ENCODE results near the gene ARHGEF16. TPM values are rescaled to one million over a fixed set of nuclear protein-coding genes. Genes with fewer than 3 reads are reported as not detected.

The ARHGEF16 gene
- total RNA-seq, 1 donor from 2014 or later, result not detected

DNA sequence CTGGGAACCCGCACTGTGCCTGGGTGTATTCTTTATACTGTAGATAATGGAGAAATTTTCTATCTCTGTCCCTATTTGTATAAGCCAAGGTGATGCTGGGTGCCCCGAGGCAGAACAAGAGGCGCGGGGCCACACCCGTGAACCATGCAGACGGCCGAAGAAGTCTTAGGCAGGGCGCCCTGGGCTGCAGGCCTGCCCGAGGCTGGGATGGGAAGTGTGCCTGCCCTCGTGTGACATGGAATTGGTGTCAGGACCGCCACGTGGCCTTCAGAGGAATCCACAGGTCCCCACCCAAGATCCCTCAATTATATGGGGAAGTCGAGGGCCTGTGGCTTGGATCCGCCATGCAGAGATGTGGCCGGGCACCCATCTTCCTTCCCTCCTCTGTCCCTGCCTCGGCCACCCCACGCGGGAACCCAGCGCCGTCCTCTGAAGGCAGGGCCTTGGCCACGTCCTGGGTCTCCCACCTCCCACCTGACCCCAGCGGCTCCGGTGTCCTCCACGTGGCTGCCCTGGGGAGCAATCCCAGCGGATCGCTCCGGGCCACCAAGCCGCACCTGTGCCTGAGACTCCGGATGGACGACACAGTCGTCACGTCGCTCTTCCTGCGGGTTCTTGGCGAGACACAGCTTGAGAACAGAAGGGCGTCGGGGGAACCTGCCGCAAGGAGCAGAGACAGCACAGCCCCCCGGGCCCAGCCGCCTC is 19.9 kb upstream of the ARHGEF16 start:
- no peak overlapping the region for H3K27ac Mint-ChIP-seq
- TF ChIP-seq, protein P1, sequence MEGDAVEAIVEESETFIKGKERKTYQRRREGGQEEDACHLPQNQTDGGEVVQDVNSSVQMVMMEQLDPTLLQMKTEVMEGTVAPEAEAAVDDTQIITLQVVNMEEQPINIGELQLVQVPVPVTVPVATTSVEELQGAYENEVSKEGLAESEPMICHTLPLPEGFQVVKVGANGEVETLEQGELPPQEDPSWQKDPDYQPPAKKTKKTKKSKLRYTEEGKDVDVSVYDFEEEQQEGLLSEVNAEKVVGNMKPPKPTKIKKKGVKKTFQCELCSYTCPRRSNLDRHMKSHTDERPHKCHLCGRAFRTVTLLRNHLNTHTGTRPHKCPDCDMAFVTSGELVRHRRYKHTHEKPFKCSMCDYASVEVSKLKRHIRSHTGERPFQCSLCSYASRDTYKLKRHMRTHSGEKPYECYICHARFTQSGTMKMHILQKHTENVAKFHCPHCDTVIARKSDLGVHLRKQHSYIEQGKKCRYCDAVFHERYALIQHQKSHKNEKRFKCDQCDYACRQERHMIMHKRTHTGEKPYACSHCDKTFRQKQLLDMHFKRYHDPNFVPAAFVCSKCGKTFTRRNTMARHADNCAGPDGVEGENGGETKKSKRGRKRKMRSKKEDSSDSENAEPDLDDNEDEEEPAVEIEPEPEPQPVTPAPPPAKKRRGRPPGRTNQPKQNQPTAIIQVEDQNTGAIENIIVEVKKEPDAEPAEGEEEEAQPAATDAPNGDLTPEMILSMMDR (IDR thresholded peaks at IDR 0.05), result no peak
- CTCF ChIA-PET, result no interaction called here
- H3K4me1 Mint-ChIP-seq, result no peaks in the 10 kb centered on the region
- H3K4me3 Mint-ChIP-seq, result no peak overlapping the region
- H3K27me3 Mint-ChIP-seq, result no peaks in the 10 kb centered on the region
- intact Hi-C loops (cut with micrococcal nuclease), result no loop called here
- DNase-seq (no peak), ATAC-seq (ENCODE audit: low read depth) (no peak)
- no peaks in the 10 kb centered on the region for H3K9me3 Mint-ChIP-seq
- POLR2A ChIA-PET, result no interaction called here
- H3K36me3 Mint-ChIP-seq (ENCODE audit: low read depth), result no peaks in the 10 kb centered on the region

DNA sequence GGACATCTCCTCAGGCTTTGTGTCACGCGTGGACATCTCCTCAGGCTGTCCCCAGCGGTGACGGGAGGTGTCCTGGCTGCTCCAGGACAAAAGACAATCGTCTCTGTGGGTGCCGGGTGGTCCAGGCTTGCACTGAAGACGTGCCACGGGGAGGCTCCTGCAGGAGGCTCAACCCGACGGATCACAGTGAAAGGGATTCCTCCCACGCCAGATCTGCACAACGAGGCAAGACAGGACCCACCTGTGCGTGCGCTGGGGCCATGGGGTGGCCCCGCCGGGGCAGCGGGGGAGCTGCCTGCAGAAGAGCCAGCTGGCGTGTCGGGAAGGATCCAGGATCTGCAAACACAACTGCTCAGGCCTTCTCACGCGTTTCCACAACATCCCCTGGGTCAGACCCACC is 18.8 kb upstream of the ARHGEF16 start:
- DNase-seq (no peak), ATAC-seq (ENCODE audit: low read depth) (no peak)
- TF ChIP-seq, protein P1 (IDR thresholded peaks at IDR 0.05), result no peak
- H3K9me3 Mint-ChIP-seq, result no peaks in the 10 kb centered on the region
- intact Hi-C loops (cut with micrococcal nuclease), result no loop called here
- no peak overlapping the region for H3K4me3 Mint-ChIP-seq
- H3K36me3 Mint-ChIP-seq (ENCODE audit: low read depth), result no peaks in the 10 kb centered on the region
- POLR2A ChIA-PET, result no interaction called here
- peaks cover 5% of the 10 kb centered on the region for H3K27me3 Mint-ChIP-seq
- CTCF ChIA-PET, result no interaction called here
- H3K4me1 Mint-ChIP-seq, result no peaks in the 10 kb centered on the region
- H3K27ac Mint-ChIP-seq, result no peak overlapping the region

DNA sequence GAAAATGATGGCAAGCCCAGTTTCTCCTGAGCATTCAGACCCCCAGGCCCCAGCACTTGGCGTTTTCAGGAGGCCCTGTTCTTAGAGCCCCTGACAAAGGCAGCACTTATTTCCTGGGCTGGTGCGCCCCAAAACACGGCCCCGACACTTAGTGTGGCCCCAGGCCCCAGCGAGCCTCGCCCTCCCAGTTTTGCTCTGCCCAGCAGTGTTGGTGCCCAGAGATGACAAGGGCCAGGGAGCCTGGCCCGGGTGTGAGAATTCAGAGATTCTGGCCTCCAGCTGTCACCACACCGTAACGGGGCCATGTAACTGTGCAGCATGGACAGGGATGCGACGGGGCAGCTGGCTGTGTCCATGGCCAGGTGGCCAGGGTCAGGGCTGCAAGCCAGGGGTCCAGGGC is 18.0 kb upstream of the ARHGEF16 start:
- POLR2A ChIA-PET, result no interaction called here
- H3K9me3 Mint-ChIP-seq, result no peaks in the 10 kb centered on the region
- no peak overlapping the region for H3K27ac Mint-ChIP-seq
- H3K27me3 Mint-ChIP-seq, result peaks cover 9% of the 10 kb centered on the region
- intact Hi-C loops (cut with micrococcal nuclease), result no loop called here
- no peak for DNase-seq
- no peaks in the 10 kb centered on the region for H3K4me1 Mint-ChIP-seq
- CTCF ChIA-PET, result no interaction called here
- H3K36me3 Mint-ChIP-seq (ENCODE audit: low read depth), result no peaks in the 10 kb centered on the region
- H3K4me3 Mint-ChIP-seq, result no peak overlapping the region
- TF ChIP-seq, protein P1 (IDR thresholded peaks at IDR 0.05), result no peak
- no peak for ATAC-seq (ENCODE audit: low read depth)

DNA sequence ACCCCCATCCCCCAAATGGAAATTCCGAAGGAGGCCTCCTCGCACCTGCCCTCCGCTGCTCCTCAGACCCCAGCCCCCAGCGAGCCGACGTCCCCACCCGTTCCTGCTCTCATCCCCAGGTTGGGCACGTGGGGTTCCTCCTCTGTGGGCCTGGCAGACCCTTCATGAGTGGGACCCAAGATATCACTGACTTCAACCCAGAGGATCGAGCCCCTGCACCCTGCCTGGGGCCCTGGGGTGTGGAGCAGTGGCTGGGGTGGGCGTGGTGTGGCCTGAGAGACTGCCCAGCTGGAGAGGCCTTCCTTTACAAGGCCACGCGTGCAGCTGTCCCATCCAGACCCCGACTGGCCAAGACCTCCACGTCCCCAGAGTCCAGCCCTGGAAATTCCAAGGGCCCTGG is 17.6 kb upstream of the ARHGEF16 start:
- intact Hi-C loops (cut with micrococcal nuclease), result no loop called here
- no peak overlapping the region for H3K27ac Mint-ChIP-seq
- DNase-seq (no peak), ATAC-seq (ENCODE audit: low read depth) (no peak)
- no peak overlapping the region for H3K4me3 Mint-ChIP-seq
- TF ChIP-seq, protein P1 (IDR thresholded peaks at IDR 0.05), result no peak
- ChIA-PET CTCF (no interaction called here), POLR2A (no interaction called here)
- no peaks in the 10 kb centered on the region for H3K9me3 Mint-ChIP-seq
- H3K27me3 Mint-ChIP-seq, result peaks cover 10% of the 10 kb centered on the region
- no peaks in the 10 kb centered on the region for H3K4me1 Mint-ChIP-seq
- no peaks in the 10 kb centered on the region for H3K36me3 Mint-ChIP-seq (ENCODE audit: low read depth)

DNA sequence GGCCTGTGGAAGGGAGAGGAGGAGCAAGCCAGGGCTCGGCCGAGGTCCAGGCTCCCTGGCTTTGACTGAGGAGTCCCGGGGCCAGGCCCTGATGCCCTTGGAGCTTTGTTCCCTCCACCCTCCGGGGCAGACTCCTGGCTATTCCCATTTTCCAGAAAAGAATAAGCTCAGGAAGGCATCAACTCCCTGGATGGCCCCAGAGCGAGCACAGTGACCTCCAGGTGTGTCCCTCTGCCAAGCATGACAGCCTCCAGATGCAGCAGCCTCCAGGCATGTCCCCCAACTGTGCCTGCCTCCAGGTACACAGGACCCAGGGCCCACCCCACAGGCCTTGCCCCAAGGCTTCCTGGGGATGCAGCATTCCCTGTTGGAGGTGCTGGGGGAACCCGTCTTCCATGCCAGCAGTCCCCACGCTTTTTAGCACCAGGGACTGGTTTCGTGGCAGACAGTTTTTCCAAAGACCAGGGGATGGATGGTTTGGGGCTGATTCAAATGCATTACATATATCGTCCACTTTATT is 15.7 kb upstream of the ARHGEF16 start:
- Mint-ChIP-seq H3K36me3 (ENCODE audit: low read depth) (no peaks in the 10 kb centered on the region), H3K9me3 (no peaks in the 10 kb centered on the region), H3K27ac (no peak overlapping the region), H3K4me1 (no peaks in the 10 kb centered on the region), H3K27me3 (peaks cover 10% of the 10 kb centered on the region), H3K4me3 (no peak overlapping the region)
- ChIA-PET CTCF (no interaction called here), POLR2A (no interaction called here)
- intact Hi-C loops (cut with micrococcal nuclease), result no loop called here
- TF ChIP-seq, protein P1 (IDR thresholded peaks at IDR 0.05), result no peak
- no peak for ATAC-seq (ENCODE audit: low read depth)
- DNase-seq, result no peak

All from activated B cell treated with CpG ODN at 0.5 μM for 24 hours (primary cell).